ENCODE measurements around the gene SETD7.
"Not testable (repeated sequence)": the region's sequence is repeated elsewhere in the genome, so short reads cannot be mapped to it uniquely, and the experiment has no call there.

The SETD7 gene

GRCh38 chr4:139461022-139461628, 94.9 kb downstream of the SETD7 start:
- DNase-seq, result no peak

DNA sequence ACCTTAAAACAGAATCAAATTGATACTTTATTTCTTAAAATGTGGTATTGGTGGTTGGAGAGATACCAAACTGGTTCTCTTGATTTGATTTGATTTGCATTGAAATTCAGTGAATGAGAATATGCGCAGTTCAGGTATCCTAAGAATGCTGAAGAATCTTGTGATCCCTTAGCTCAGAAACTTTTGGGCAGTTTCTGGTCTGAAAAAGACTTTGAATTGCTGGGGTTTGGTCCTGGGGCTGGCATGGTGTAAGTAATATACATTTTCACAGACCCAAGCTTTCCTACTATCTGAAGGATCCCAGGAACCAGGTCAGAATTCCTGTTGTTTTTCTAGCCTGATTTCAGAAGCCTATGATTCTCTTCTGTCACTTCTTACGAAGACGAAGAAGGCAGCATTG, 95.5 kb downstream of the SETD7 start:
- no peak for DNase-seq

- no peak for DNase-seq
These were observed 97.0 kb downstream of the SETD7 start for GRCh38 chr4:139458999-139459398.

- no peak for DNase-seq
These were observed 97.5 kb downstream of the SETD7 start for GRCh38 chr4:139458543-139458942.

DNA sequence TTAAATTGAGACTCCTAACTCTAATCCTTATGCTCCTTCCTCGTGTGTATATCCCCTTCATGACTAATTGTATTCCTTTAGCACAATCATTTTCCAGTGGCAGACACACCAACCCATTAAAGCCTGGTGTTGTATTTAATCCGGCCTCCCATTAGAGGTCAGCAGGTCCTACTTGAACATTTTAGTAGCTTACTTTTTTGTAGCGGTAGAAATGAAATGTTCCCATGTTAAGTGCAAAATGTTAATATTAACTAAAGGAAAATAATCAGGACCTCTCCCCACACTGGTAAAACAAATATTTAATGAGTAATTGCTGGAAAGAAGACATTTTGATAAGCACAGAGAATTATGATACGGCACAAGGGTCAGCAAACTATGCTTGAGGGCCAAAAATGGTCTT, 98.7 kb downstream of the SETD7 start:
- DNase-seq, result no peak

GRCh38 chr4:139455126-139455538, 100.9 kb downstream of the SETD7 start:
- DNase-seq, result no peak

DNA sequence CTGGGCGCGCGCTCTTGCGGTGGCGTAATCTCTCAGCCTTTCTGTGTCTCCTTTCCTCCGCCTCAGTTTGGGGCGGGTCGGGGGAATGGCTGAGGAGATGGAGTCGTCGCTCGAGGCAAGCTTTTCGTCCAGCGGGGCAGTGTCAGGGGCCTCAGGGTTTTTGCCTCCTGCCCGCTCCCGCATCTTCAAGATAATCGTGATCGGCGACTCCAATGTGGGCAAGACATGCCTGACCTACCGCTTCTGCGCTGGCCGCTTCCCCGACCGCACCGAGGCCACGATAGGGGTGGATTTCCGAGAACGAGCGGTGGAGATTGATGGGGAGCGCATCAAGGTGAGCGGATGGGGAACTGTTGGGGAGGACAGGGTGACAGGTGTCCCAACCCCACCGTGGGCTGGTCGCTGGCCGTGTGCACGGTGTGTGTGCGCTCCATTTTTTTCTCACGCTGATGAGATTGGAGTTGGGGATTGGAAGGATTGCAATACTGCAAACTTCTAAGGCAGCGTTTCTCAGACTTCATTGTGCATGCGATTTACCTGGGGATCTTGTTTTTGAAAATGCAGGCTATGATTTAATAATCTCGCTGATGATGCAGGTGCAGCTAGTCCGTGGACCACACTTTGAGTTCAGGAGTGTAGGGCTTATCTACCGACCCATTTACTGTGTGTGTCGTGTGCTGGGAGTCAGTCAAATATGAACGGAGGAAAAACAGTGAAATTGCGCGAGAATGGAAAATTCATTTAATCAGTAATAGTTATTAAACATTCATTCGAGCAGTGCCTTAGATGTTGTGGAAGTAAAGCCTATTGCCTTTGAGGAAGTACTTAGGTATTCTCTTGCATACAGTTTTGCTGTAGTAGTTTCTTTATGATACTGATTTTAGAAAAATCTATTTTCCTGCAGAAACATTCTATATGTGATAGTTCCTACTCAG, 101.6 kb downstream of the SETD7 start, which contains the start of gene RAB33B:
Gene RAB33B (plus strand): TSS at position 11 of the 935 bp plus-strand sequence. CDS start 75 bp downstream, at position 86.
- no peak for DNase-seq

DNA sequence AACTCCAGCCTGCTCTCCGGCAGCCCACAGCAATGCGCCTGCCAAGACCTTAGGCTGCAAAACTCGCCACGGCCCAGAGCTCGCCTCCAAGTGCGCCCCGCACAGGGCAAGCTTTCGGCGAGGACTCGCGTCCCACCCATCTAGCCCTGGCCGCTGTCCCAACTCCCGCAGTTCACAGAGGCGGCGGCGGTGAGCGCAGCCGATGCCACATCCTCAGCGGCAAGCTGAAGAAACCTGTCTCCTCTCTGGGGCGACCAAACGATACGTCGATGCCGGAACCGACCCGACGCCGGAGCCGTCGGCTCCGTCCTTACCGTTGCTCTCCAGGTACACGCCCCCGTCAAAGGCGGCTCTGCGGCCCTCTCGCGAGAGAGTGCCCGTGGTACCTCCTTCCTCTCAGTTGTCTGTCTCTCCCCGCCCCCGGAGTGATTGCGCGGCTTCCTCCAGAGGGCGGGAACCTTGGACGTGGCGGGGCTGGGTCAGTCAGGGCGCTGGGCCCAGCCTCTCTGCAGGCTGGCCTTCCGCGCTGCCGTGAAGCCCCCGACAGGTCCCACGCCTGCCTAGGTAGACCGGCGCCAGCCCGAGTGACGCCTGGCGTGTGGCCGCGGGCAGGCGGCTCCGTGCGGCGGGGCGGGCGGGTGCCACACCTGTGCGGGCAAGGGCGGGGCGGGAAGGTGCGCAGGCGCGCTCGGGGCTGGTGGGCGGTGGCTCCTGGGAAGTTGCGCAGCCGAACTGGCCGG, 102.5 kb downstream of the SETD7 start:
- peak; percentile 96 to 97 for DNase-seq

GRCh38 chr4:139453041-139453370, 103.0 kb downstream of the SETD7 start:
- peak in 1 of 2 experiments; percentile 68 for DNase-seq

DNA sequence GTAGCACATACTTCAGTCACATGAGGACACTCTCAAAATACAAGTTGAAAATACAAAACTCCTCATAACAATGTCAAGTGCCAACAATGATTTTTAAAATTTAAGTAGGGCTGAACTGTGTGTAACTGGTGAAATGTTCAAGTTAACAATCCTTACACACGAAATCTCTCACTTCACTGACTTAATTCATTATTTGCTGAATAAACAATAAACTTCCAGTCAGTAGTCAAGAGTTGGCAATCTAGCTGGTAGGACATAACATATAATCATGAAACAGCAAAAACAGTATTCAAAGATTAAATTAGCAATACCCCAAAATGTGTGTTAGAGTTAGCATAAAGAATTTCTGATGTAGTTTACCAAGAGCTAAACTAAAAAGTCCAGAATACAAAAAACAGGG, 104.0 kb downstream of the SETD7 start:
- DNase-seq, result no peak

DNA sequence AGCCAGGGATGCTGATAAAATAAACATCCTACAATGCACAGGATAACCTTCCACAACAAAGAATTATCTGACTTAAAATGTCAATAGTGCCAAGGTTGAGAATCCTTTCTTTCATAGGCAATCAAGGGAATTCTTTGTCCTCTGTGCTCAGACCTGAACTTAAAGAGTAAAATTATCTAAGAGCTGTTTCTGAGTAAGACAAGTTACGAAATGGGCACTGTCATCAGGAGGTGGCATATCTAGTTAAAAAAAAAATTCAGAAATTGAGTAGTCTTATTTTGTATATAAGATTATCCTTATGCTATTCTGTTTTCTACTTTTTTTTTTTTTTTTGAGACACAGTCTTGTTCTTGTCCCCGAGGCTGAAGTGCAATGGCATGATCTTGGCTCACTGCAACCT, 105.4 kb downstream of the SETD7 start:
- no peak for DNase-seq

GRCh38 chr4:139447078-139447477, 108.9 kb downstream of the SETD7 start:
- DNase-seq, result not testable (repeated sequence)
